Left renal pelvis (tissue), 4 donors: ENCODE results near the gene BRME1. TPM values are rescaled to one million over a fixed set of nuclear protein-coding genes. Genes with fewer than 3 reads are reported as not detected.
A peak's percentile ranks its signal among the peaks of the same experiment; 100 is the strongest.
"Not testable (repeated sequence)": the region's sequence is repeated elsewhere in the genome, so short reads cannot be mapped to it uniquely, and the experiment has no call there.

ENCODE experiments used
- DNase-seq, 4 donors: peaks; one replicate each; pipeline ENCODE4 v3.0.0-alpha.2; 2013; ENCODE audit warnings: low read depth in 4 of 4, low spot score in 3 of 4
- polyA plus RNA-seq, 4 donors: library from polyadenylated mRNA; unstranded; fragments of 120-200 nt; gene quantifications; one replicate each; pipeline ENCODE4 v1.2.1, GENCODE V29; 2013; ENCODE audit not compliant: insufficient read length in 4 of 4

Gene BRME1
- polyA plus RNA-seq, 4 donors, result 4.8 to 8.9 (median 6.0) TPM

GRCh38 chr19:13870873-13871272 is 35.0 kb downstream of the BRME1 start:
- DNase-seq, result no peak

GRCh38 chr19:13869281-13869680 is 36.6 kb downstream of the BRME1 start:
- no peak for DNase-seq

DNA sequence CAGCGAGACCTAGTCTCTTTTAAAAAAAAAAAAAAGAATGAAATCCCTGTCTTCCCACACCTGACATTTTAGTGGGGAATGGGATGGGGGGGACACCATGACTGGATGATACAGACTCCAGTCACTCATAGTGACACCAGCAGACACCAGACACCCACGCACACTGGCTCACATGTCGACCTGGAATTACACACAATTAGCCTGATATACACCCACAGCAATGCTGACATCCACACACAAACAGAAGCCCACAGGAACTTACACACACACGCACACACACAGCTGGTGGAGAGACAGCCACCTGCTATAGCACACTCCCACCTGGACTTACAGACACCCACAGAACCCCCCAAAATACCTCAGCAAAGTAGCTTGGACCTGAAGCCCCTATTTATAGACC is 37.3 kb downstream of the BRME1 start:
- no peak for DNase-seq

GRCh38 chr19:13866463-13867046 is 39.4 kb downstream of the BRME1 start:
- no peak for DNase-seq

DNA sequence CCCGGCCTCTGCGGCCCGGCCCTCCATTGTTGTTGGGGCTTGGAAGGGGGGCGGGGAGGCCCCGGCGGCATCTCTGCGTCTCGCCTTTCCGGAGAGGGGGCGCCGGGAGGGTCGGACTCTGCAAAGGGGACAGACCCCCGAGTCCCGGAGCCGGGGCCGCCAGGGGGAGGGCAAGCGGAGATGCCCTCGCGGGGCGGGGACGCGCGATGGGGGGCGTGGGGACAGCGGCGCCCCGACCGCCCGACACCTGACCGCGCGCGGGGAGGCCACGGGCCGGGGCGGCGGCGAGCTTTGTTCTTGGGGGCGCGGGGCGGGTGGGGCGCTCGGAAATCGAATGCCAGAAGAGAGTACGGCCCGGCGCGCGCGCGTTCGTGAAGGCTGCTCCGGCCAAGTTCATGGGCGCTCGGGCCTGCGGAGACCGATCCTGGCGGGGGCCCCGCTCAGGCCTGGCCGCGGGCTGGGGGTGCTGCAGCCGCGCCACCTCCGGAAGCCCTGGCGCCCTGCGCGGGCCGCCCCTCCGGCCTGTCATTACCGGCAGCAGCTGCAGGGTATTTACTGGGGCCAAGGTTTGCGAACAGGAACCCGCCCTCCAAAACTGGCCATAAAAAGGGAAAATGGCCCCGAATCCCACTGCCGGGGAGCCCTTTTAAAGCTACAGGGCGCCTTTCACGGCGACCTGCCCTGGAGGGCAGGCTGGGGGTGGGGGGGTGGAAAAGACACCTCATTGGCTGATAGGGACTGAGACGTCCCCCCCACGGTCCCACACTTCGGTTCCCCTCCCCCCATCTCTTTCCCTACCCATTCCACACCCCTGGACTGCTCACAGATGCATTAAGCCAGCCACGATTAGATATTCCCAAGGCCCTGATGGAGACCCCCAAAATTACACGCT is 40.1 kb downstream of the BRME1 start:
- no peak for DNase-seq

DNA sequence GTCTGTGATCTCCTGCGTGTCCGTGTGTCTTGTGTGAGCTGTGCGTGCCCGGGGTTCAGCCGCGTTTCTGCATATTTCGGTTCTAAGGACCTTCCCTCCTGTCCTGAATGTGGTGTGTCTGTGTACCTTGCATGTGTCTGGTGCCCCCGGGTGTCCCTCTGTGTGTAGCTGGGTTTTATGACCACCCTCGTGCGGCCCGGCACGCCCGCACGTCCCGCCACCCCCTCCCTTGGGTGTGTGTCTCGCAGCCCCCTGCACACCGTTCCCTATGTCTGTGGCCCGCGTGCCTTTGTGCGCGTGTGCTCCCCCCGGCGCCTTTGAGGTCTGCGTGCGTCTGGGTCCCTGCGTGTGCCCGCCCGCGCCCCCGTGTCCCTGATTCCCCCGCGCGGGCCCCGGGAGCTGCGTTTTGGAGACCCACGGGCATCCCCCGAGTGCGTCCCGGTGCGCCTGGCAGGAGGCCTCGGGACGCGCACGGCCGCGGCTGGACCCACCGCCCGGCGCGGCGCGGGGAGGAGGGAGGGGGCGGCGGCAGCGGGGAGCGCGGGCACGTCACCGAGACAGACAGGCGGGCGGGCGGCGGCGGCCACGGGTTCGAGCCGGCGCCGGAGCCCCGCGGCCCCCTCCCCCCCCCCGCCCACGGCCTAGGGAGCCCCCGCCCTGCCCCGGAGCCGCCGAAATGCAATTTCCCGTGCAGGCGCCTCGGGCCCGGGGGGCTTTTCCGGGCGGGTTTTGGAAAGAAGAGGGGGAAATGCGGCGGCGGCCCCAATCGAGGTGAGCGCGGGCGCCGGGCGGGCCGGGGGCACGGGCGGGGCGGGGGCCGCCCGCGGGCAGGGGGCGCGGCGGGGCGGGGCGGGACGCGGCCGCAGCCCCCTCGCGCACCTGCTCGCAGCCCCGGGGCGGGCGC is 41.0 kb downstream of the BRME1 start:
- DNase-seq, result no peak

GRCh38 chr19:13864046-13864666 is 41.8 kb downstream of the BRME1 start:
- no peak for DNase-seq

GRCh38 chr19:13861714-13862531 is 44.0 kb downstream of the BRME1 start:
- DNase-seq, result peak in 3 of 4 donors; percentile 85 to 87 (median 85)

GRCh38 chr19:13861392-13861713 is 44.6 kb downstream of the BRME1 start:
- no peak for DNase-seq

DNA sequence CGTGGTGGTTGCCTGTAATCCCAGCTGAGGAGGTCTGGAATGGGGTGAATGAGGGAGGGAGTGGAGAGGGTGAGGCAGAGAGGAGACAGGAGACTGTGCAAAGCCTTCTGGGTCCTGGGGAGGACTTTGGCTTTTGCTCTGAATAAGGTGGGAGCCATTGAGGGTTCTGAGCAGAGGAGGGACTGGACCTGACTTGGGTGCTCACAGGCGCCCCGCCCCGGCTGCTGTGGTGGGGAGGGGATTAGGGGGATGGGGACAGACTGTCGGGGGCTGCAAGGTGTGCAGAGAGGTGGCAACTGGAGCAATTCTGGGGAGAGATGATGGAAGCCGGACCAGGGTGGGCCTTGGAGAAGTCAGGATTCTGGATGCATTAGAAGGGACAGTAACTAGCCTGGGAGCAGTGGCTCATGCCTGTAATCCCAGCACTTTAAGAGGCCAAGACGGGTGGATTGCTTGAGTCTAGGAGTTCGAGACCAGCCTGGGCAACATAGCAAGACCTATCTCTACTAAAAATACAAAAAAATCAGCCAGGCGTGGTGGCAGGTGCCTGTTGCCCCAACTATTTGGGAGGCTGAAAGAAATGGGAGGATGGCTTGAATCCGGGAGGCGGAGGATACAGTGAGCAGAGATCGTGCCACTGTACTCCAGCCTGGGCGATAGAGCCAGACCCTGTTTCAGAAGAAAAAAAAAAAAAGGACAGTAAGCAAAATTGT is 45.1 kb downstream of the BRME1 start:
- DNase-seq, result no peak

- no peak for DNase-seq
Observed at GRCh38 chr19:13859361-13859880, 46.5 kb downstream of the BRME1 start.

DNA sequence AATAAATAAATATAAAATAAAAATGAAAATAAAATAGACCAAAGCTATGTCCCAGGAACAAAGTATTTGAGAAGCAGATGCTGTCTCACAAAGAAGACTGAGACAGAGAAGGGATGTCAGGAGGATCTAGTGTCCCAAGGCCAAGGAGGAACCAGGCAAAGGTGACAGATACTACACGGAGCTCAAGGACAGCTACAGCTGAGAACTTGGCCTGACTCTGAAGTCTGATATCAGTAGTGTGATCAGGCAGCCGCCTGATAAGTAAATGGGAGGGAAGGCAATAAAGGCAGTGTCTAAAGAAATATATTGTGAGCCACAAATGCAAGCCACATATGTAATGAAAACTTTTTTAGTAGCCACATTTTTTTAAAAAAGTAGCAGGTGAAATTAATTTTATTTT is 49.4 kb downstream of the BRME1 start:
- DNase-seq, result no peak

DNA sequence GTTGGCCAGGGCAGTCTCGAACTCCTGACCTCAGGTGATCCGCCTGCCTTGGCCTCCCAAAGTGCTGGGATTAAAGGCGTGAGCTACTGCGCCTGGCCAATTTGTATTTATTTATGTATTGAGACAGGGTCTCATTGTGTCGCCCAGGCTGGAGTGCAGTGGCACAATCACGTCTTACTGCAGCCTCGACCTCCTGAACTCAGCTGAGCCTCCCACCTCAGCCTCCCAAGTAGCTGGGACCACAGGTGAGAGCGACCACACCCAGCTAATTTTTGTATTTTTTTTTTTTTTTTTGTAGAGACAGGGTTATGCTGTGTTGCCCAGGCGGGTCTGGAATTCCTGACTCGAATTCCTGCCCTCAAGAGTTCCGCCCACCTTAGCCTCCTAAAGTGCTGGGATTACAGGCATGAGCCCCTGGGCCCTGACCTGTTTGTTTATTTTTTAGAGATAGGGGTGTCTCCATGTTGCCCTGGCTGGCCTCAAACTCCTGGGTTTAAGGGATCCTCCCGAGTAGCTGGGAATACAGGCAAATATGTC is 53.7 kb downstream of the BRME1 start:
- not testable (repeated sequence) for DNase-seq

GRCh38 chr19:13851734-13852114 is 54.2 kb downstream of the BRME1 start:
- DNase-seq, result not testable (repeated sequence)

DNA sequence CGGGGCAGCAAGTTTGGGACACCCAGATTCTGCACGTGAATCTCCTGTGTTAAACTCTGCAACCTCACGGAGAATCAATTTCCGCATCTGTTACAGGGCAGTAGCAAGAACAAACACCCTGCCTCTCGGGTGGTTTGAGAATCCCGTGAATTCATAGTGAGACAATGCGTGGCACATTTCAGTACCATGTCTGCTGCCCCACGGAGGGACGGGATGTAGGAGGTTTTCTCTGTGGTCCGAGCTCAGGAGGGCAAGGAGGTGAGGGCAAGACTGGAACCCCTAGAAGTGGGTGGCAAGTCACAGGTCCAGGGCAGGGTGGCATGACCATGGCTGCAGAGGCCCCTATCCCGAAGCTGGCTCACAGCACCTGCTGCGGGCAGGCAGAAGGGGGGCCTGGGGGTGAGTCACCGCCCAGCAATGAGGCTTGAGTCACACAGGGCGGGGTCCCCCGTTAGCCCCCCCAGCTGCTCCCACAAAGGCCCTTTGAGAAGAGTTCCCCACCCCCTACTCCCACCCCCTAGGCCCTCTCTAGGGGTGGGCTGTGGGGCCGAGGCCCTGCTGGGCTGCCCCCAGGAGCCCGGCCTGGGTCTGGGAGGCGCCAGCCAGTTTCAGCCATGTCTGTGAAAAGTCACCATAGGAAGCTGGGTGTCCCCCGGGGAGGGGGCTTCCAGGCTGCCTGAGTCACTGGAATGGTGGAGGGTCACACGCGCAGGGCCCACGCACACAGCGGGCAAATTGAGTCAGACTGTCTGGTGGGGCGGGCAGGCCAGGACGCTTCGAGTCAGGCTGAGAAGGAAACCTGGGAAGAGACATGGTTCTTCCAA is 54.8 kb downstream of the BRME1 start:
- DNase-seq, result no peak

DNA sequence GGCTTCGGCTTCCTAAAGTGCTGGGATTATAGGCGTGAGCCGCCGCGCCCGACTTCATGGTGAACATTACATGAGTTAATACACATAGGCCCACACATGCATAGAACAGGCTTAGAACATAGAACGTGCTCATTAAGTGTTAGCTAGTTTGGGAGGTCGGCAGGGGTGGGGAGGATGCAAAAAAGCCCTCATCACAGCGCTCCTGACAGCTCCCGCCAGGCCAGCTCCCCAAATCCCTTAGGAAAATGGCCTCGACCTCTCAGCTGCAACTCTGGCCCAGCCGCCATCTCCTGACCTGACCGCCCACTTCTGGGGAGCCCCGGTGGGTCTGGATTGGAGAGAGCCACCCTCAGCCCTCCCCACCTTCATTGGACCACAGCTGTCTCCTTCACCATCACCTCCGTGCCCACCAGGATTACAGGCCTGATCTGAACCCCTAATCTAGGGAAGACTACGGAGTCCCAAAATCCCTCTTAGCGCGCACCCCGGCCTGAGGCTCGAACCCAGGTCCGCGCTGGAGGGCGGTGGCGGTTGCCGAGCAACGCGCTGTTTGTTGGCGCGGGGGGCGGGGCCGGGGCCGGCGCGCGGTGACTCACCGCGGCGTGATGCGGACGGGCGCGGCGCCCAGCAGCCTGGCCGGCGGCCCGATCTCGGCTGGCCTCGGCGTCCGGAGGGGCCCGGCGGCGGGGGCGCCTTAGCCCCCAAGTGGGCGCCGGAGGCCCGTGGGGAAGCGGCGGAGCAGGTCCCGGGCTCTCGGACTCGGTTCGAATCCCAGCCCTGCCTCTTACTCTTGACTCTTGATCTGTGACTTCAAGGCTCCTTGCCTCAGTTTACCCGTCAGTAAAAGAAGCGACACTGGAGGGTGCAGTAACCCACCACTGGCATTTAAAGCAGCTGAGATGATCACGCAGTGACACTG is 55.7 kb downstream of the BRME1 start:
- no peak for DNase-seq
